OCI-LY3 (cell line): Measurements from ENCODE around the gene ZNF839.

Source experiments
- H2AFZ ChIP-seq: fragments of 200-600, 300-600 bp; shearing (Covaris generic); 2 replicates; pipeline ENCODE4 v1.6.0; 2014; ENCODE audit warnings: antibody characterized with exemption, low read depth, low read length
- H3K27ac ChIP-seq: fragments of 200-600, 300-600 bp; sonication (generic); 2 replicates; pipeline ENCODE4 v1.5.1; 2014; ENCODE audit warnings: mild to moderate bottlenecking, low read length, moderate library complexity, mixed read lengths
- H3K27me3 ChIP-seq: fragments of 200-600, 300-600 bp; sonication (generic); 2 replicates; pipeline ENCODE4 v1.6.1; 2014; ENCODE audit warnings: low read depth, low read length, mixed read lengths
- H3K36me3 ChIP-seq: fragments of 200-600, 300-600 bp; sonication (generic); replicated peaks from 2 replicates; pipeline ENCODE3; 2014; ENCODE audit warnings: low read depth, low read length, mixed read lengths
- H3K4me1 ChIP-seq: fragments of 300-600, 200-600 bp; sonication (generic); 2 replicates; pipeline ENCODE4 v1.6.1; 2014; ENCODE audit warnings: low read length, mixed read lengths
- H3K4me2 ChIP-seq: fragments of 200-600, 300-600 bp; sonication (generic); 2 replicates; pipeline ENCODE4 v1.6.1; 2014; ENCODE audit warnings: low read length, mixed read lengths
- H3K4me3 ChIP-seq: fragments of 300-600, 200-600 bp; sonication (generic); 2 replicates; pipeline ENCODE4 v1.5.1; 2014; ENCODE audit warnings: antibody characterized with exemption, mild to moderate bottlenecking, low read length, moderate library complexity
- H3K79me2 ChIP-seq: fragments of 300-600, 200-600 bp; shearing (Covaris generic); 2 replicates; pipeline ENCODE4 v1.6.1; 2014; ENCODE audit warnings: mild to moderate bottlenecking, low read length, mixed read lengths
- H3K9ac ChIP-seq: fragments of 300-600, 200-600 bp; shearing (Covaris generic); 2 replicates; pipeline ENCODE4 v1.6.0; 2014; ENCODE audit warnings: mild to moderate bottlenecking, low read length, moderate library complexity
- H3K9me3 ChIP-seq: fragments of 200-600, 300-600 bp; shearing (Covaris generic); 2 replicates; pipeline ENCODE4 v1.6.1; 2014; ENCODE audit warnings: low read length, mixed read lengths; ENCODE audit not compliant: insufficient read depth
- H4K20me1 ChIP-seq: fragments of 200-600, 300-600 bp; sonication (generic); 2 replicates; pipeline ENCODE4 v1.6.1; 2016; ENCODE audit warnings: low read length, mixed read lengths; ENCODE audit not compliant: insufficient read depth
- EZH2phosphoT487 ChIP-seq: fragments of 200-600 bp; shearing (Covaris generic); IDR thresholded peaks from 2 replicates; pipeline ENCODE4 v1.6.1; 2018; ENCODE audit warnings: antibody characterized with exemption, mixed run types, low read depth
- TF ChIP-seq, protein P1 (sequence below): fragments of 200-600, 300-600 bp; sonication (generic); IDR thresholded peaks from 2 replicates; pipeline ENCODE4 v1.5.1; 2014; ENCODE audit warnings: antibody characterized with exemption, low read length, low read depth

ZNF839 gene

DNA sequence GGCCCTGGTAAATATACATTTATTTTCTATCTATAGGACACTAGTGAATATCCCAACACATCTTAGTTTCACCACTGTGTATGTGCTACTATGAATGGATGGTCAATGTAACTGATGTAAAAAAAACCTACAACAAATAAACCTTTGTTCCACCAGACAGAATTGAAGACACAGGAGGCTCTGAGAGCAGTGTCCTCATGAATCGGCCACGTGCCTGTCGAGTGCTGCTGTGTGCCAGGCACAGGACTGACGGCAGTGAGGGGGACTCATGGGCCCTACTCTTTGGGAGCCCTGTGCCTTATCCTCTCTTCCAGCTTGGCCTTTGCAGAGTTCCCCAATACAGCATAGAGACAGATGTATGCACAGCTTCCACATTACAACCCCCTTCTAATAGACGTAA lies 24.9 kb downstream of the ZNF839 start:
- Histone ChIP-seq H3K4me1 (no peaks in the 10 kb centered on the region), H3K9me3 (no peaks in the 10 kb centered on the region), H3K79me2 (no peaks in the 10 kb centered on the region), H4K20me1 (no peaks in the 10 kb centered on the region), H3K9ac (no peak overlapping the region), H3K27me3 (no peaks in the 10 kb centered on the region), H3K36me3 (peaks cover 25% of the 10 kb centered on the region), H3K4me2 (no peak overlapping the region), H2AFZ (no peak overlapping the region), H3K27ac (no peak overlapping the region), H3K4me3 (no peak overlapping the region)
- TF ChIP-seq EZH2phosphoT487 = no peak
- TF ChIP-seq, protein P1, sequence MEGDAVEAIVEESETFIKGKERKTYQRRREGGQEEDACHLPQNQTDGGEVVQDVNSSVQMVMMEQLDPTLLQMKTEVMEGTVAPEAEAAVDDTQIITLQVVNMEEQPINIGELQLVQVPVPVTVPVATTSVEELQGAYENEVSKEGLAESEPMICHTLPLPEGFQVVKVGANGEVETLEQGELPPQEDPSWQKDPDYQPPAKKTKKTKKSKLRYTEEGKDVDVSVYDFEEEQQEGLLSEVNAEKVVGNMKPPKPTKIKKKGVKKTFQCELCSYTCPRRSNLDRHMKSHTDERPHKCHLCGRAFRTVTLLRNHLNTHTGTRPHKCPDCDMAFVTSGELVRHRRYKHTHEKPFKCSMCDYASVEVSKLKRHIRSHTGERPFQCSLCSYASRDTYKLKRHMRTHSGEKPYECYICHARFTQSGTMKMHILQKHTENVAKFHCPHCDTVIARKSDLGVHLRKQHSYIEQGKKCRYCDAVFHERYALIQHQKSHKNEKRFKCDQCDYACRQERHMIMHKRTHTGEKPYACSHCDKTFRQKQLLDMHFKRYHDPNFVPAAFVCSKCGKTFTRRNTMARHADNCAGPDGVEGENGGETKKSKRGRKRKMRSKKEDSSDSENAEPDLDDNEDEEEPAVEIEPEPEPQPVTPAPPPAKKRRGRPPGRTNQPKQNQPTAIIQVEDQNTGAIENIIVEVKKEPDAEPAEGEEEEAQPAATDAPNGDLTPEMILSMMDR = no peak

GRCh38 chr14:102345232-102345631 lies 25.7 kb downstream of the ZNF839 start:
- TF ChIP-seq, protein P1 = no peak
- no peak for TF ChIP-seq EZH2phosphoT487
- Histone ChIP-seq H3K27ac (no peak overlapping the region), H3K4me2 (no peak overlapping the region), H3K4me1 (no peaks in the 10 kb centered on the region), H3K9me3 (no peaks in the 10 kb centered on the region), H3K27me3 (no peaks in the 10 kb centered on the region), H3K36me3 (peaks cover 31% of the 10 kb centered on the region), H4K20me1 (no peaks in the 10 kb centered on the region), H3K4me3 (no peak overlapping the region), H2AFZ (no peak overlapping the region), H3K79me2 (no peaks in the 10 kb centered on the region), H3K9ac (no peak overlapping the region)

DNA sequence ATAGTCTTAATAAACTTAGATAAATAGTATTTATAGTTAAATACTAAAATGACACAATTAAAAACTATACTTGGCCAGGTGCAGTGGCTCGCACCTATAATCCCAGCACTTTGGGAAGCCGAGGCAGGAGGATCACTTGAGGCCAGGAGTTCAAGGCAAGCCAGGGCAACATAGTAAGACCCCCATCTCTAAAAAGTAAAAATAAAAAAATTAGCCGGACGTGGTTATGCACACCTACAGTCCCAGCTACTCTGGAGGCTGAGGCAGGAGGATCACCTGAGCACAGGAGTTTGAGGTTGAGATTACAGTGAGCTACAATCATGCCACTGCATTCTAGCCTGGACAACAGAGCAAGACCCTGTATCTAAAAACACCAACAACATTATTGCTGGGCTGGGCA lies 27.1 kb downstream of the ZNF839 start:
- no peaks in the 10 kb centered on the region for H3K79me2 ChIP-seq
- no peak overlapping the region for H2AFZ ChIP-seq
- no peaks in the 10 kb centered on the region for H3K4me1 ChIP-seq
- TF ChIP-seq EZH2phosphoT487 = no peak
- TF ChIP-seq, protein P1 = no peak
- H3K36me3 ChIP-seq = peaks cover 34% of the 10 kb centered on the region
- H3K9ac ChIP-seq = no peak overlapping the region
- H3K27ac ChIP-seq = no peak overlapping the region
- no peaks in the 10 kb centered on the region for H3K27me3 ChIP-seq
- no peak overlapping the region for H3K4me3 ChIP-seq
- no peaks in the 10 kb centered on the region for H4K20me1 ChIP-seq
- no peaks in the 10 kb centered on the region for H3K9me3 ChIP-seq
- H3K4me2 ChIP-seq = no peak overlapping the region

GRCh38 chr14:102348376-102348775 lies 28.8 kb downstream of the ZNF839 start:
- H2AFZ ChIP-seq = no peak overlapping the region
- H3K9ac ChIP-seq = no peak overlapping the region
- H3K79me2 ChIP-seq = no peaks in the 10 kb centered on the region
- H4K20me1 ChIP-seq = no peaks in the 10 kb centered on the region
- no peaks in the 10 kb centered on the region for H3K9me3 ChIP-seq
- H3K4me2 ChIP-seq = no peak overlapping the region
- H3K27me3 ChIP-seq = no peaks in the 10 kb centered on the region
- H3K4me3 ChIP-seq = no peak overlapping the region
- no peaks in the 10 kb centered on the region for H3K4me1 ChIP-seq
- no peak overlapping the region for H3K27ac ChIP-seq
- peaks cover 38% of the 10 kb centered on the region for H3K36me3 ChIP-seq
- TF ChIP-seq EZH2phosphoT487 = no peak
- TF ChIP-seq, protein P1 = no peak
